ENCODE measurements around the gene KLHDC8A. TPM values are rescaled to one million over a fixed set of nuclear protein-coding genes. Genes with fewer than 3 reads are reported as not detected.

The KLHDC8A gene
- total RNA-seq, 1 donor from 2014 or later = 1.5 TPM

GRCh38 chr1:205381305-205381704, 24.6 kb upstream of the KLHDC8A start:
- TF ChIP-seq, protein P1, sequence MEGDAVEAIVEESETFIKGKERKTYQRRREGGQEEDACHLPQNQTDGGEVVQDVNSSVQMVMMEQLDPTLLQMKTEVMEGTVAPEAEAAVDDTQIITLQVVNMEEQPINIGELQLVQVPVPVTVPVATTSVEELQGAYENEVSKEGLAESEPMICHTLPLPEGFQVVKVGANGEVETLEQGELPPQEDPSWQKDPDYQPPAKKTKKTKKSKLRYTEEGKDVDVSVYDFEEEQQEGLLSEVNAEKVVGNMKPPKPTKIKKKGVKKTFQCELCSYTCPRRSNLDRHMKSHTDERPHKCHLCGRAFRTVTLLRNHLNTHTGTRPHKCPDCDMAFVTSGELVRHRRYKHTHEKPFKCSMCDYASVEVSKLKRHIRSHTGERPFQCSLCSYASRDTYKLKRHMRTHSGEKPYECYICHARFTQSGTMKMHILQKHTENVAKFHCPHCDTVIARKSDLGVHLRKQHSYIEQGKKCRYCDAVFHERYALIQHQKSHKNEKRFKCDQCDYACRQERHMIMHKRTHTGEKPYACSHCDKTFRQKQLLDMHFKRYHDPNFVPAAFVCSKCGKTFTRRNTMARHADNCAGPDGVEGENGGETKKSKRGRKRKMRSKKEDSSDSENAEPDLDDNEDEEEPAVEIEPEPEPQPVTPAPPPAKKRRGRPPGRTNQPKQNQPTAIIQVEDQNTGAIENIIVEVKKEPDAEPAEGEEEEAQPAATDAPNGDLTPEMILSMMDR (IDR thresholded peaks at IDR 0.05; ENCODE audit: unreplicated experiment) = no peak
- H3K27me3 Mint-ChIP-seq (ENCODE audit: unreplicated experiment) = peaks cover 3% of the 10 kb centered on the region
- no peaks in the 10 kb centered on the region for H3K36me3 Mint-ChIP-seq (ENCODE audit: low read depth, unreplicated experiment)

GRCh38 chr1:205380882-205381281, 24.2 kb upstream of the KLHDC8A start:
- H3K36me3 Mint-ChIP-seq (ENCODE audit: low read depth, unreplicated experiment) = no peaks in the 10 kb centered on the region
- no peak overlapping the region for H3K4me3 Mint-ChIP-seq (ENCODE audit: unreplicated experiment)
- peaks cover 3% of the 10 kb centered on the region for H3K27me3 Mint-ChIP-seq (ENCODE audit: unreplicated experiment)

More at GRCh38 chr1:205381305-205381704, 24.6 kb upstream of the KLHDC8A start:
- no peak for DNase-seq (ENCODE audit: low spot score)
- no peak overlapping the region for H3K4me3 Mint-ChIP-seq (ENCODE audit: unreplicated experiment)
- H3K27ac Mint-ChIP-seq (ENCODE audit: unreplicated experiment) = no peak overlapping the region
- H3K9me3 Mint-ChIP-seq (ENCODE audit: unreplicated experiment) = no peaks in the 10 kb centered on the region
- H3K4me1 Mint-ChIP-seq (ENCODE audit: unreplicated experiment) = peaks cover under 1% of the 10 kb centered on the region

DNA sequence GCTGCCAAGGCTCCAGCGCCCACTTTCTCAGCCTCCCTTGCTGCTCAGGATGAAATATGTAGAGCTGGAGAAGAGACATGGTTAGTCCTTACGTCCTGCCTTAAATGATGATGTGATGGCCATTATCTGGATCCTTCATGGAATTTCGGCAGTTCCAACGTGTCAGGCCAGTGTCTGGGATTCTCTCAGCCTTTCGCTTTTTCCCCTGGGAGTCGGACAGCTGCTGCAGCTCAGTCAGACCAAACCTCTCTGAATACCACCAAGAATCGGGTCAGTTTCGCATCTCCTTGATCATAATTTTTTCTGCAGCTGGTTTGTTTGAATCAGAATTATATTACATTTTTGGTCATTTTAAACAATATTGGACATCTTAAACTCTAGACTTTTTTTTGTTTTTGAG, 22.3 kb upstream of the KLHDC8A start:
- TF ChIP-seq, protein P1 (IDR thresholded peaks at IDR 0.05; ENCODE audit: unreplicated experiment) = no peak
- Mint-ChIP-seq H3K36me3 (ENCODE audit: low read depth, unreplicated experiment) (no peaks in the 10 kb centered on the region), H3K4me3 (ENCODE audit: unreplicated experiment) (no peak overlapping the region), H3K9me3 (ENCODE audit: unreplicated experiment) (no peaks in the 10 kb centered on the region), H3K27ac (ENCODE audit: unreplicated experiment) (no peak overlapping the region), H3K4me1 (ENCODE audit: unreplicated experiment) (peaks cover 8% of the 10 kb centered on the region), H3K27me3 (ENCODE audit: unreplicated experiment) (peaks cover 3% of the 10 kb centered on the region)
- DNase-seq (ENCODE audit: low spot score) = no peak

More at GRCh38 chr1:205380882-205381281, 24.2 kb upstream of the KLHDC8A start:
- Mint-ChIP-seq H3K9me3 (ENCODE audit: unreplicated experiment) (no peaks in the 10 kb centered on the region), H3K4me1 (ENCODE audit: unreplicated experiment) (peaks cover 5% of the 10 kb centered on the region), H3K27ac (ENCODE audit: unreplicated experiment) (no peak overlapping the region)
- DNase-seq (ENCODE audit: low spot score) = no peak
- TF ChIP-seq, protein P1 (IDR thresholded peaks at IDR 0.05; ENCODE audit: unreplicated experiment) = no peak

- TF ChIP-seq, protein P1 (IDR thresholded peaks at IDR 0.05; ENCODE audit: unreplicated experiment) = no peak
- H3K36me3 Mint-ChIP-seq (ENCODE audit: low read depth, unreplicated experiment) = no peaks in the 10 kb centered on the region
- peaks cover 3% of the 10 kb centered on the region for H3K27me3 Mint-ChIP-seq (ENCODE audit: unreplicated experiment)
- no peak overlapping the region for H3K27ac Mint-ChIP-seq (ENCODE audit: unreplicated experiment)
- DNase-seq (ENCODE audit: low spot score) = no peak
- peaks cover 18% of the 10 kb centered on the region for H3K4me1 Mint-ChIP-seq (ENCODE audit: unreplicated experiment)
- H3K9me3 Mint-ChIP-seq (ENCODE audit: unreplicated experiment) = no peaks in the 10 kb centered on the region
- H3K4me3 Mint-ChIP-seq (ENCODE audit: unreplicated experiment) = no peak overlapping the region
Observed at GRCh38 chr1:205377355-205377754, 20.6 kb upstream of the KLHDC8A start.

DNA sequence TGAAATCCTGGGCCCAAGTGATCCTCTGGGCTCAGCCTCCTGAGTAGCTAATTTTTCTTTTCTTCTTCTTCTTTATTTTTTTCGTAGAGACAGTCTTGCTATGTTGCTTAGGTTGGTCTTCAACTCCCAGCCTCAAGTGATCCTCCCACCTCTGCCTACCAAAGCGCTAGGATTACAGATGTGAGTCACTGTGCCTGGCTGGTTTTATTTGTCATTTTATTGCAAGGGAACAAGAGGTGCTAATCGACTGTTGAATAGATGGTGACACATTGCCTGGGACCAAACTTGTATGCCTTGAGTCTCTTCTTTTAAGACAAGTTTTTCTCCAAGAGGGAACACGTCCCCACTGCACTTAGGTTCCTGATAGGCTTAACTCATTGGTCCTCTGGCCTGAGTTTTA, 20.0 kb upstream of the KLHDC8A start:
- Mint-ChIP-seq H3K27me3 (ENCODE audit: unreplicated experiment) (peaks cover 3% of the 10 kb centered on the region), H3K36me3 (ENCODE audit: low read depth, unreplicated experiment) (no peaks in the 10 kb centered on the region), H3K27ac (ENCODE audit: unreplicated experiment) (no peak overlapping the region), H3K9me3 (ENCODE audit: unreplicated experiment) (no peaks in the 10 kb centered on the region), H3K4me1 (ENCODE audit: unreplicated experiment) (peaks cover 18% of the 10 kb centered on the region), H3K4me3 (ENCODE audit: unreplicated experiment) (no peak overlapping the region)
- no peak for DNase-seq (ENCODE audit: low spot score)
- TF ChIP-seq, protein P1 (IDR thresholded peaks at IDR 0.05; ENCODE audit: unreplicated experiment) = no peak

Measured in endothelial cell (in vitro differentiated cells).